Measurements from ENCODE around the gene ALG12.

- no peak for TF ChIP-seq CTCF (IDR thresholded peaks at IDR 0.05)
- TF ChIP-seq, protein P1, sequence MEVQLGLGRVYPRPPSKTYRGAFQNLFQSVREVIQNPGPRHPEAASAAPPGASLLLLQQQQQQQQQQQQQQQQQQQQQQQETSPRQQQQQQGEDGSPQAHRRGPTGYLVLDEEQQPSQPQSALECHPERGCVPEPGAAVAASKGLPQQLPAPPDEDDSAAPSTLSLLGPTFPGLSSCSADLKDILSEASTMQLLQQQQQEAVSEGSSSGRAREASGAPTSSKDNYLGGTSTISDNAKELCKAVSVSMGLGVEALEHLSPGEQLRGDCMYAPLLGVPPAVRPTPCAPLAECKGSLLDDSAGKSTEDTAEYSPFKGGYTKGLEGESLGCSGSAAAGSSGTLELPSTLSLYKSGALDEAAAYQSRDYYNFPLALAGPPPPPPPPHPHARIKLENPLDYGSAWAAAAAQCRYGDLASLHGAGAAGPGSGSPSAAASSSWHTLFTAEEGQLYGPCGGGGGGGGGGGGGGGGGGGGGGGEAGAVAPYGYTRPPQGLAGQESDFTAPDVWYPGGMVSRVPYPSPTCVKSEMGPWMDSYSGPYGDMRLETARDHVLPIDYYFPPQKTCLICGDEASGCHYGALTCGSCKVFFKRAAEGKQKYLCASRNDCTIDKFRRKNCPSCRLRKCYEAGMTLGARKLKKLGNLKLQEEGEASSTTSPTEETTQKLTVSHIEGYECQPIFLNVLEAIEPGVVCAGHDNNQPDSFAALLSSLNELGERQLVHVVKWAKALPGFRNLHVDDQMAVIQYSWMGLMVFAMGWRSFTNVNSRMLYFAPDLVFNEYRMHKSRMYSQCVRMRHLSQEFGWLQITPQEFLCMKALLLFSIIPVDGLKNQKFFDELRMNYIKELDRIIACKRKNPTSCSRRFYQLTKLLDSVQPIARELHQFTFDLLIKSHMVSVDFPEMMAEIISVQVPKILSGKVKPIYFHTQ (CRISPR knock-in tag; IDR thresholded peaks at IDR 0.05) = no peak
- TF ChIP-seq MAX (CRISPR knock-in tag; IDR thresholded peaks at IDR 0.05) = no peak
- no peak for TF ChIP-seq KAT7 (CRISPR knock-in tag; IDR thresholded peaks at IDR 0.05; ENCODE audit: borderline replicate concordance)
- no peak for TF ChIP-seq ZSCAN18 (CRISPR knock-in tag; IDR thresholded peaks at IDR 0.05)
- TF ChIP-seq CREM (CRISPR knock-in tag; IDR thresholded peaks at IDR 0.05) = no peak
- TF ChIP-seq NFYB (CRISPR knock-in tag; conservative IDR thresholded peaks at IDR 0.05; ENCODE audit: low read depth) = no peak
- TF ChIP-seq ZNF416 (CRISPR knock-in tag; IDR thresholded peaks at IDR 0.05) = no peak
- no peak for TF ChIP-seq ATF3 (CRISPR knock-in tag; conservative IDR thresholded peaks at IDR 0.05)
- TF ChIP-seq, protein P2, sequence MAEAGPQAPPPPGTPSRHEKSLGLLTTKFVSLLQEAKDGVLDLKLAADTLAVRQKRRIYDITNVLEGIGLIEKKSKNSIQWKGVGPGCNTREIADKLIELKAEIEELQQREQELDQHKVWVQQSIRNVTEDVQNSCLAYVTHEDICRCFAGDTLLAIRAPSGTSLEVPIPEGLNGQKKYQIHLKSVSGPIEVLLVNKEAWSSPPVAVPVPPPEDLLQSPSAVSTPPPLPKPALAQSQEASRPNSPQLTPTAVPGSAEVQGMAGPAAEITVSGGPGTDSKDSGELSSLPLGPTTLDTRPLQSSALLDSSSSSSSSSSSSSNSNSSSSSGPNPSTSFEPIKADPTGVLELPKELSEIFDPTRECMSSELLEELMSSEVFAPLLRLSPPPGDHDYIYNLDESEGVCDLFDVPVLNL (CRISPR knock-in tag; IDR thresholded peaks at IDR 0.05; ENCODE audit: borderline replicate concordance, low read depth) = no peak
- TF ChIP-seq, protein P3, sequence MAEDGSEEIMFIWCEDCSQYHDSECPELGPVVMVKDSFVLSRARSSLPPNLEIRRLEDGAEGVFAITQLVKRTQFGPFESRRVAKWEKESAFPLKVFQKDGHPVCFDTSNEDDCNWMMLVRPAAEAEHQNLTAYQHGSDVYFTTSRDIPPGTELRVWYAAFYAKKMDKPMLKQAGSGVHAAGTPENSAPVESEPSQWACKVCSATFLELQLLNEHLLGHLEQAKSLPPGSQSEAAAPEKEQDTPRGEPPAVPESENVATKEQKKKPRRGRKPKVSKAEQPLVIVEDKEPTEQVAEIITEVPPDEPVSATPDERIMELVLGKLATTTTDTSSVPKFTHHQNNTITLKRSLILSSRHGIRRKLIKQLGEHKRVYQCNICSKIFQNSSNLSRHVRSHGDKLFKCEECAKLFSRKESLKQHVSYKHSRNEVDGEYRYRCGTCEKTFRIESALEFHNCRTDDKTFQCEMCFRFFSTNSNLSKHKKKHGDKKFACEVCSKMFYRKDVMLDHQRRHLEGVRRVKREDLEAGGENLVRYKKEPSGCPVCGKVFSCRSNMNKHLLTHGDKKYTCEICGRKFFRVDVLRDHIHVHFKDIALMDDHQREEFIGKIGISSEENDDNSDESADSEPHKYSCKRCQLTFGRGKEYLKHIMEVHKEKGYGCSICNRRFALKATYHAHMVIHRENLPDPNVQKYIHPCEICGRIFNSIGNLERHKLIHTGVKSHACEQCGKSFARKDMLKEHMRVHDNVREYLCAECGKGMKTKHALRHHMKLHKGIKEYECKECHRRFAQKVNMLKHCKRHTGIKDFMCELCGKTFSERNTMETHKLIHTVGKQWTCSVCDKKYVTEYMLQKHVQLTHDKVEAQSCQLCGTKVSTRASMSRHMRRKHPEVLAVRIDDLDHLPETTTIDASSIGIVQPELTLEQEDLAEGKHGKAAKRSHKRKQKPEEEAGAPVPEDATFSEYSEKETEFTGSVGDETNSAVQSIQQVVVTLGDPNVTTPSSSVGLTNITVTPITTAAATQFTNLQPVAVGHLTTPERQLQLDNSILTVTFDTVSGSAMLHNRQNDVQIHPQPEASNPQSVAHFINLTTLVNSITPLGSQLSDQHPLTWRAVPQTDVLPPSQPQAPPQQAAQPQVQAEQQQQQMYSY (CRISPR knock-in tag; IDR thresholded peaks at IDR 0.05) = no peak
- no peak for TF ChIP-seq TEAD1 (CRISPR knock-in tag; IDR thresholded peaks at IDR 0.05)
- TF ChIP-seq USF1 (CRISPR knock-in tag; IDR thresholded peaks at IDR 0.05) = no peak
Observed at GRCh38 chr22:49899530-49899929, 18.7 kb downstream of the ALG12 start.

Measured in WTC11 (cell line).